ENCODE measurements around the gene IRF6. TPM values are rescaled to one million over a fixed set of nuclear protein-coding genes. Genes with fewer than 3 reads are reported as not detected.

Gene IRF6
- total RNA-seq, 1 donor from 2014 or later = 28.2 TPM

DNA sequence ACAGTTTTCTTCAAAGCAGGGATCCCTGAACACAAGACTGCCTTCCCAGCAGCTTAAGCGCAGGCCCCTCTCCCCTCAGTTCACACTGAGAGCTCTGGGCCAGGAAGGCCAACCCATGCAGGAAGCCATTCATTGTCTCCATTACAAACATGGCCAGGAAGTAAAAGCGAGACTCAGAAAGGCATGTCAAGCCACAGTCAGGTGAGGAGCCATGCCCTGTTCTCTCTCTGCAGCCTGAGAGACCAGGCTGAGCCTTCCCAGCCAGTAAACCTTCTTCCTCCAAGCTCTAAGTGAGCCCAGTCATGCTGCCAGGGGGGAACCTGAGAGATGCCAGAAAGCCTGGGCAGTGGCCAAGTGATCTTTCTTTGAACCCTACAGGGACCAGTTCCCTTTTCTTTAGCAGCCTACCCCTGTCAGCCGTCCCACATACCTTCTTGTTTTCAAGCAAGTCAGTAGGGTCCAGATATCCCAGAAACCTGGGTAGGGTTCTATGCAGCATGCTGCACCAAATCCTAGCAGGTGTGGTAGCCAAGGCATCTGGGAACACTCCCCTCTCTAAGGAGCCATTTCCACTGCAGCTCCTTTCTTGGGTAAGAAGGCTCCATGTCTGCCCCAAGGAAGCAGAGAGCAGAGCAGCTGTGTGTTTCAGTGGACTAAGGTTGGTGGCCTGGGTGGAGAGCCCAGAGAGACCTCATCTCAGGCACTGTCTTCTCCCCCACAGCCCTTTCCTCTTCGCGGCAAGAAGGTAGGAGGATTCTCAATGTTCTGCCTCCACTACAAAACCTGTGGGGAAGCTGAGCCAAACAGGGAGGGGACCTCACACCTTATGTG is 49.1 kb downstream of the IRF6 start:
- H3K27me3 Mint-ChIP-seq = peaks cover 15% of the 10 kb centered on the region
- no peak for DNase-seq (ENCODE audit: extremely low spot score, unreplicated experiment)
- H3K4me3 Mint-ChIP-seq = no peak overlapping the region
- TF ChIP-seq, protein P1, sequence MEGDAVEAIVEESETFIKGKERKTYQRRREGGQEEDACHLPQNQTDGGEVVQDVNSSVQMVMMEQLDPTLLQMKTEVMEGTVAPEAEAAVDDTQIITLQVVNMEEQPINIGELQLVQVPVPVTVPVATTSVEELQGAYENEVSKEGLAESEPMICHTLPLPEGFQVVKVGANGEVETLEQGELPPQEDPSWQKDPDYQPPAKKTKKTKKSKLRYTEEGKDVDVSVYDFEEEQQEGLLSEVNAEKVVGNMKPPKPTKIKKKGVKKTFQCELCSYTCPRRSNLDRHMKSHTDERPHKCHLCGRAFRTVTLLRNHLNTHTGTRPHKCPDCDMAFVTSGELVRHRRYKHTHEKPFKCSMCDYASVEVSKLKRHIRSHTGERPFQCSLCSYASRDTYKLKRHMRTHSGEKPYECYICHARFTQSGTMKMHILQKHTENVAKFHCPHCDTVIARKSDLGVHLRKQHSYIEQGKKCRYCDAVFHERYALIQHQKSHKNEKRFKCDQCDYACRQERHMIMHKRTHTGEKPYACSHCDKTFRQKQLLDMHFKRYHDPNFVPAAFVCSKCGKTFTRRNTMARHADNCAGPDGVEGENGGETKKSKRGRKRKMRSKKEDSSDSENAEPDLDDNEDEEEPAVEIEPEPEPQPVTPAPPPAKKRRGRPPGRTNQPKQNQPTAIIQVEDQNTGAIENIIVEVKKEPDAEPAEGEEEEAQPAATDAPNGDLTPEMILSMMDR (conservative IDR thresholded peaks at IDR 0.05) = no peak
- no peak overlapping the region for H3K27ac Mint-ChIP-seq
- H3K36me3 Mint-ChIP-seq = no peaks in the 10 kb centered on the region
- no peaks in the 10 kb centered on the region for H3K4me1 Mint-ChIP-seq (ENCODE audit: unreplicated experiment)
- no peaks in the 10 kb centered on the region for H3K9me3 Mint-ChIP-seq

DNA sequence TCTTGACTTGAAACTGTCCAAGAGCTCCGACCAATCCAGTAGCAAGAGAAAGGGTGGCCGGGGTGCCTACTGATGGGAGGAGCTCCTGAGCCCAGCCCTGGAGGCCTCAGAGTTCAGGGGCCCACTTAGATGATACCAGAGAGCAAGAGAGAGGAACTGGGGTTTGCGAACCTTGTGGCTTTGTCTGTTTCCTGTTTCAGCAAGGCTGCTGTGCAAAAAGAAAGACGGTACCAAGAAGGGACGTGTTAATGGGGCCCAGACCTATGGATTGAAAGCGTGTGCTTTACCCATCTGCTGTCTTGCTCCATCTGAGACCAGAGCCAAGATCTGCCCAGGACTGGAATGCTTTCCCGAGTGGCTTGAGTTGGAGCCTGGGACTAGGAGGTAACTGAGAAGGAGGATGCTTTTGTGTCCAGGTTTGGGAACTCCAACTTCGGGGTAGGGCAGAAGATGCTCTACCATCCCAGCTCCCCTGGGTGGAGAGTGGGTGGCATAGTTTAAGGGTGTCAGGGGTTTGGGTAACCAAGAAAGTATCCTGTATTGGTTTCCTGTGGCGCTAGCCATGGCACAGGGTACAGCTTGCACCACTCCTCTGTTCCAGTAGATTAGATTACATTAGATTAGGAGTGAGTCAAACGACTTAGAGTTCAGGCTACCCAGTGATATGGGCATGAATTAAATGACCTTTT is 49.9 kb downstream of the IRF6 start, which contains the start of gene TRAF3IP3:
TSS of gene TRAF3IP3 (plus strand) at position 128 of the 689 bp plus-strand sequence. CDS start 3,987 bp downstream, outside the sequence.
- TF ChIP-seq, protein P1 (conservative IDR thresholded peaks at IDR 0.05) = no peak
- H3K27ac Mint-ChIP-seq = peak within 1 kb of the TSS; percentile 4

DNA sequence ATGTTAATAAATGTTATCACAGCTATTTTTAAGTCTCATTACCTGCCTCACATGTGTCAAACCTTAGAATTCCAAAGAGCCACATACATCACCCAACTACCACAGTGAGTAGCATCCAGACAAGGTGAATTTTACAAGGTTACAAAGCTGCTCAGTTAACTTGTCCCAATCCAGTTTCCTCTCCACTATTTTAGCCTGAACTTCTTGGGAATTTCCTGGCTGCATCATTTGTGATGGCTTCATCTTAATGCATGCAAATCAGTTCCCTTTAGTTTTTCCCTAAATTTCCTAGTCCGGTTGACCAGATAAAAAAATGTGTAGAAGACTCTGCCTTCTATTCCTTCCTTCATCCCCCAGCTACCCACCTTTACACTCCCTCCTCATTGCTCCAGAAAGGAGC is 50.7 kb downstream of the IRF6 start:
- H3K4me1 Mint-ChIP-seq (ENCODE audit: unreplicated experiment) = no peaks in the 10 kb centered on the region
- no peak overlapping the region for H3K4me3 Mint-ChIP-seq
- H3K36me3 Mint-ChIP-seq = no peaks in the 10 kb centered on the region
- TF ChIP-seq, protein P1 (conservative IDR thresholded peaks at IDR 0.05) = no peak
- peak overlapping the region; percentile 4 for H3K27ac Mint-ChIP-seq
- peaks cover 10% of the 10 kb centered on the region for H3K27me3 Mint-ChIP-seq
- DNase-seq (ENCODE audit: extremely low spot score, unreplicated experiment) = no peak
- no peaks in the 10 kb centered on the region for H3K9me3 Mint-ChIP-seq

More for the DNA sequence above, 49.9 kb downstream of the IRF6 start, which contains the start of gene TRAF3IP3:
- H3K4me1 Mint-ChIP-seq (ENCODE audit: unreplicated experiment) = no peaks in the 10 kb centered on the region
- H3K4me3 Mint-ChIP-seq = no peak within 1 kb of the TSS
- H3K9me3 Mint-ChIP-seq = no peaks in the 10 kb centered on the region
- peaks cover 11% of the 10 kb centered on the region for H3K27me3 Mint-ChIP-seq
- DNase-seq (ENCODE audit: extremely low spot score, unreplicated experiment) = no peak
- H3K36me3 Mint-ChIP-seq = no peaks in the 10 kb centered on the region

DNA sequence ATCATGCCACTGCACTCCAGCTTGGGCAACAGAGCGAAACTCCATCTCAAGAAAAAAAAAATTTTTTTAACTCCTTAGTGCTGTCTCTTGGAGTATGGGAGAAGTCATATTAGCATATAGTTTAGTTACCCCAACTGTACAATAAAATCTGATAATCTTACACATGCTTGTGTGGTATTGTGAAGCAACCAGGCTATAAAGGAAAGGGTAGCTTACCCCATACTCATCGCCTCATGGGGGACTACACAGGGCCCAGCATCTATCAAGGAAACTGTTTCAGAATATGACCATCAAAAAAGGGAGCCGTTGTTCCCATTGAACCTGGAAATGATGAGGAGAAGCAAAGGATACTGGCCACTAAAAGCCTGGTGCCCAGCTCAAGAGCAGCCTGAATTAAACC is 53.1 kb downstream of the IRF6 start:
- H3K27me3 Mint-ChIP-seq = peaks cover 3% of the 10 kb centered on the region
- no peaks in the 10 kb centered on the region for H3K36me3 Mint-ChIP-seq
- no peak overlapping the region for H3K4me3 Mint-ChIP-seq
- DNase-seq (ENCODE audit: extremely low spot score, unreplicated experiment) = no peak
- TF ChIP-seq, protein P1 (conservative IDR thresholded peaks at IDR 0.05) = no peak
- H3K4me1 Mint-ChIP-seq (ENCODE audit: unreplicated experiment) = peaks cover 6% of the 10 kb centered on the region
- H3K9me3 Mint-ChIP-seq = no peaks in the 10 kb centered on the region
- H3K27ac Mint-ChIP-seq = no peak overlapping the region

DNA sequence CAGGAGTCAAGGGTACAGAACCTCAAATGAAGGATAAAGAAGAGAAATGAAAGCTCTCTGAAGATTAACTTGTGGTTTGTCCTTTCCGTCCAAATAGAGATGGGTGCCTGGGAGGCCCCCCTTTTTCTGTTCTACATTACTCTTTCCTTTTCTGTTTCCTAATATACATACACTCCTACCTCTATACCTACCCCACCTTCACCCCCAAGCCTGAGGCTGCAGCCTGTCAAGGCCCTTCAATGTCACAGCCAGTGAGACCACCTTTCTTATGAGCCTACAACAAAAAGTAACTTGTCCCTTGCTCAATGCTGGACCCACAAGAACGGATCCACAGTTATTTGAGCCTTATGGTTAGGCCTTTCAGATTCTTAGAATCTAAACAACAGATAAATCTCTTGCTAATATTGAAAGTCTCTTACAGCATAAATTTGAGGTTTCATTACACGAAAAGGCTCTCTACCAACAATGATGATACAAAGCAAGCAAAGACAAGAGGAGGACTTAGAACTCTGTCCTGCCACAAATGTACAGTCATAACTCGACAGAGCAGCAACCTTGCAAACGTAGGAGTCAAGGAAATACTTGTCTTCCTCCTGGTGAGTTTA is 54.2 kb downstream of the IRF6 start:
- TF ChIP-seq, protein P1 (conservative IDR thresholded peaks at IDR 0.05) = no peak
- Mint-ChIP-seq H3K36me3 (no peaks in the 10 kb centered on the region), H3K27me3 (peaks cover 3% of the 10 kb centered on the region), H3K27ac (no peak overlapping the region), H3K9me3 (no peaks in the 10 kb centered on the region), H3K4me3 (no peak overlapping the region), H3K4me1 (ENCODE audit: unreplicated experiment) (peaks cover 12% of the 10 kb centered on the region)
- no peak for DNase-seq (ENCODE audit: extremely low spot score, unreplicated experiment)
